Measurements from ENCODE around the gene GNL2. TPM values are rescaled to one million over a fixed set of nuclear protein-coding genes. Genes with fewer than 3 reads are reported as not detected.
A peak's percentile ranks its signal among the peaks of the same experiment; 100 is the strongest.
"Not testable (repeated sequence)": the region's sequence is repeated elsewhere in the genome, so short reads cannot be mapped to it uniquely, and the experiment has no call there.

GNL2 gene
- total RNA-seq, 1 donor from 2014 or later, result 76.6 TPM

- peaks cover 16% of the 10 kb centered on the region for H3K4me1 Mint-ChIP-seq
- no peak for DNase-seq (ENCODE audit: low read depth, low spot score)
- H3K36me3 Mint-ChIP-seq (ENCODE audit: low read depth), result no peaks in the 10 kb centered on the region
- no peak overlapping the region for H3K4me3 Mint-ChIP-seq
- TF ChIP-seq, protein P1, sequence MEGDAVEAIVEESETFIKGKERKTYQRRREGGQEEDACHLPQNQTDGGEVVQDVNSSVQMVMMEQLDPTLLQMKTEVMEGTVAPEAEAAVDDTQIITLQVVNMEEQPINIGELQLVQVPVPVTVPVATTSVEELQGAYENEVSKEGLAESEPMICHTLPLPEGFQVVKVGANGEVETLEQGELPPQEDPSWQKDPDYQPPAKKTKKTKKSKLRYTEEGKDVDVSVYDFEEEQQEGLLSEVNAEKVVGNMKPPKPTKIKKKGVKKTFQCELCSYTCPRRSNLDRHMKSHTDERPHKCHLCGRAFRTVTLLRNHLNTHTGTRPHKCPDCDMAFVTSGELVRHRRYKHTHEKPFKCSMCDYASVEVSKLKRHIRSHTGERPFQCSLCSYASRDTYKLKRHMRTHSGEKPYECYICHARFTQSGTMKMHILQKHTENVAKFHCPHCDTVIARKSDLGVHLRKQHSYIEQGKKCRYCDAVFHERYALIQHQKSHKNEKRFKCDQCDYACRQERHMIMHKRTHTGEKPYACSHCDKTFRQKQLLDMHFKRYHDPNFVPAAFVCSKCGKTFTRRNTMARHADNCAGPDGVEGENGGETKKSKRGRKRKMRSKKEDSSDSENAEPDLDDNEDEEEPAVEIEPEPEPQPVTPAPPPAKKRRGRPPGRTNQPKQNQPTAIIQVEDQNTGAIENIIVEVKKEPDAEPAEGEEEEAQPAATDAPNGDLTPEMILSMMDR (conservative IDR thresholded peaks at IDR 0.05), result no peak
- H3K9me3 Mint-ChIP-seq, result no peaks in the 10 kb centered on the region
- H3K27ac Mint-ChIP-seq (ENCODE audit: unreplicated experiment), result no peak overlapping the region
- H3K27me3 Mint-ChIP-seq (ENCODE audit: low read depth), result peaks cover 83% of the 10 kb centered on the region
Measured at GRCh38 chr1:37599940-37600339, 4.2 kb upstream of the GNL2 start.

DNA sequence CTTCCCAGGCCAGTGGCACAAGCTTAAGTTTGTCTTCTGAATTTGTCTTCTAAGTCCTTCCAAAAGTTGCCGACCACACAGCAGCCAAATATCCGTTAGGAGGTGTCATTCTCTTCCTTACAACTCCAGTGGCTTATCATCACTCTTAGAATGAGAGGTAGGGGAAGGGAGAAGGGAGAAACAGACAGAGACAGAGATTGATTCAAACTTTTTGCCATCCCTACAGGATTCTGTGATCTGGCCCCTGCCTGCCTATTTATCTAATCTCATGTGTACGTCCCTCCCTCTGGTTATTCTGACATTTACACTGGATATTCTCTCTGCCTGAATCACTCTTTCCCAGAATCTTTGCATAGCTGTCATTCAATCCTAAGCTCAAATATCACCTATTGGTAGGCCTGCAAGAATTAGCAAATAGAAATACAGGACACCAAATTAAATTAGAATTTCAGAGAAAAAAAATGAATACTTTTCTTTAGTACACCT is 488 bp upstream of the GNL2 start:
- DNase-seq (ENCODE audit: low read depth, low spot score), result no peak
- peaks cover 29% of the 10 kb centered on the region for H3K4me1 Mint-ChIP-seq
- peak overlapping the region; percentile 100 for H3K4me3 Mint-ChIP-seq
- peaks cover 2% of the 10 kb centered on the region for H3K36me3 Mint-ChIP-seq (ENCODE audit: low read depth)
- peaks cover 49% of the 10 kb centered on the region for H3K27me3 Mint-ChIP-seq (ENCODE audit: low read depth)
- H3K9me3 Mint-ChIP-seq, result no peaks in the 10 kb centered on the region
- peak overlapping the region; percentile 15 for H3K27ac Mint-ChIP-seq (ENCODE audit: unreplicated experiment)
- TF ChIP-seq, protein P1 (conservative IDR thresholded peaks at IDR 0.05), result no peak

DNA sequence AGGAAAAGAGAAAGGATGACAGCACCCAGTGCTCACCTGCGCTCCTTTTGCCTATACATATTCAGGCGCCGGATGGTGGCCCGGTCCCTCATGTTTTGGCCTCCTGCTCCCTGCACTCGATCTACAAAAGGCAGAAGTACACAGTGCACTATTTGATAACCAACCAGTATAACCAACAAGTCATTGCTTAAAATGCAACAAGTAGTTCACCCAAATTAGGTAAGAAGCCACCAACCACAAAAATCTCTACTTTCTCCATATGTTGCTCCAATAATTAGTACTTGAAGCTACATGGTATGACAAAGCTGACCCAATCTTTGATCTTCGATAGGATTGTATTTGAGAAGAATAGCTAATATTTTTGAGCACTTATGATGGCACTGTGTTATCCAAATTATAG is 2.0 kb downstream of the GNL2 start:
- H3K9me3 Mint-ChIP-seq, result no peaks in the 10 kb centered on the region
- H3K36me3 Mint-ChIP-seq (ENCODE audit: low read depth), result peaks cover 6% of the 10 kb centered on the region
- TF ChIP-seq, protein P1 (conservative IDR thresholded peaks at IDR 0.05), result no peak
- H3K27ac Mint-ChIP-seq (ENCODE audit: unreplicated experiment), result no peak overlapping the region
- H3K4me1 Mint-ChIP-seq, result peaks cover 29% of the 10 kb centered on the region
- DNase-seq (ENCODE audit: low read depth, low spot score), result no peak
- H3K27me3 Mint-ChIP-seq (ENCODE audit: low read depth), result peaks cover 28% of the 10 kb centered on the region
- peak overlapping the region; percentile 83 for H3K4me3 Mint-ChIP-seq

- H3K27ac Mint-ChIP-seq (ENCODE audit: unreplicated experiment), result no peak overlapping the region
- DNase-seq (ENCODE audit: low read depth, low spot score), result no peak
- H3K4me3 Mint-ChIP-seq, result no peak overlapping the region
- peaks cover 8% of the 10 kb centered on the region for H3K36me3 Mint-ChIP-seq (ENCODE audit: low read depth)
- H3K27me3 Mint-ChIP-seq (ENCODE audit: low read depth), result no peaks in the 10 kb centered on the region
- H3K4me1 Mint-ChIP-seq, result peaks cover 5% of the 10 kb centered on the region
- H3K9me3 Mint-ChIP-seq, result no peaks in the 10 kb centered on the region
- TF ChIP-seq, protein P1 (conservative IDR thresholded peaks at IDR 0.05), result no peak
Measured at GRCh38 chr1:37588939-37589338, 6.8 kb downstream of the GNL2 start.

- H3K27ac Mint-ChIP-seq (ENCODE audit: unreplicated experiment); H3K36me3 Mint-ChIP-seq (ENCODE audit: low read depth); DNase-seq (ENCODE audit: low read depth, low spot score): not testable (repeated sequence)
Measured at GRCh38 chr1:37584544-37584943, 11.2 kb downstream of the GNL2 start.

GRCh38 chr1:37575692-37576091 is 20.0 kb downstream of the GNL2 start:
- TF ChIP-seq, protein P1 (conservative IDR thresholded peaks at IDR 0.05), result no peak
- no peak overlapping the region for H3K27ac Mint-ChIP-seq (ENCODE audit: unreplicated experiment)

More at GRCh38 chr1:37584544-37584943, 11.2 kb downstream of the GNL2 start:
- H3K4me3 Mint-ChIP-seq; H3K27me3 Mint-ChIP-seq (ENCODE audit: low read depth); H3K9me3 Mint-ChIP-seq; H3K4me1 Mint-ChIP-seq: not testable (repeated sequence)

More at GRCh38 chr1:37575692-37576091, 20.0 kb downstream of the GNL2 start:
- H3K4me3 Mint-ChIP-seq, result no peak overlapping the region
- peaks cover 15% of the 10 kb centered on the region for H3K36me3 Mint-ChIP-seq (ENCODE audit: low read depth)
- no peak for DNase-seq (ENCODE audit: low read depth, low spot score)
- H3K4me1 Mint-ChIP-seq, result no peaks in the 10 kb centered on the region
- H3K9me3 Mint-ChIP-seq, result no peaks in the 10 kb centered on the region
- no peaks in the 10 kb centered on the region for H3K27me3 Mint-ChIP-seq (ENCODE audit: low read depth)
